Neural progenitor cell (in vitro differentiated cells): ENCODE measurements around the gene ADAMTSL1.

Source experiments
- CTCF ChIP-seq: fragments of 200-600 bp; sonication (generic); IDR thresholded peaks from 2 replicates; pipeline ENCODE4 v1.5.1; 2017; ENCODE audit warnings: antibody characterized with exemption, mild to moderate bottlenecking
- EZH2 ChIP-seq: fragments of 200-600 bp; sonication (generic); IDR thresholded peaks from 2 replicates; pipeline ENCODE4 v1.6.1; 2017; ENCODE audit warnings: antibody characterized with exemption, mild to moderate bottlenecking, moderate library complexity

GRCh38 chr9:18482371-18482770, 8.4 kb downstream of the ADAMTSL1 start:
- TF ChIP-seq CTCF (no peak), EZH2 (no peak)
